Lung (tissue), 12 donors: ENCODE results near the gene GRIK3. TPM values are rescaled to one million over a fixed set of nuclear protein-coding genes. Genes with fewer than 3 reads are reported as not detected.

ENCODE experiments used
- ATAC-seq: fragments of 200-7000 bp; cut with Tn5 transposase; one replicate; pipeline ENCODE4 v1.9.1; 2020; ENCODE audit warnings: moderate number of reproducible peaks; ENCODE audit not compliant: insufficient read depth, low FRiP score
- DNase-seq, 3 donors: peaks; one replicate each; pipeline ENCODE4 v3.0.0-alpha.2; 2013 to 2017
- H3K27ac ChIP-seq, 2 donors: one replicate each; pipeline ENCODE4 v1.5.1; 2013; ENCODE audit warnings: mild to moderate bottlenecking in 2 of 2, moderate library complexity in 2 of 2, control low read depth in 1 of 2, inconsistent platforms in 1 of 2, low read depth in 1 of 2, low read length in 1 of 2
- H3K27me3 ChIP-seq, 3 donors: one replicate each; pipeline ENCODE4 v1.5.1; 2013; ENCODE audit warnings: low read length in 2 of 3; ENCODE audit not compliant: control insufficient read depth in 3 of 3, insufficient read depth in 3 of 3
- H3K36me3 ChIP-seq, 4 donors: one replicate each; pipeline ENCODE4 v1.5.1; 2013; ENCODE audit warnings: low read length in 4 of 4, mild to moderate bottlenecking in 1 of 4, moderate library complexity in 1 of 4; ENCODE audit not compliant: control insufficient read depth in 4 of 4, insufficient read depth in 4 of 4
- H3K4me1 ChIP-seq, 5 donors: one replicate each; pipeline ENCODE4 v1.5.1; 2013; ENCODE audit warnings: low read length in 5 of 5, mild to moderate bottlenecking in 2 of 5, moderate library complexity in 1 of 5; ENCODE audit not compliant: control insufficient read depth in 5 of 5, insufficient read depth in 5 of 5
- H3K4me3 ChIP-seq: one replicate; pipeline ENCODE4 v1.5.1; 2013; ENCODE audit warnings: mild to moderate bottlenecking, control low read depth, moderate library complexity
- H3K9ac ChIP-seq, 2 donors: one replicate each; pipeline ENCODE4 v1.5.1; 2013; ENCODE audit warnings: low read length in 2 of 2, control low read depth in 1 of 2; ENCODE audit not compliant: insufficient read depth in 1 of 2
- H3K9me3 ChIP-seq, 4 donors: one replicate each; pipeline ENCODE4 v1.5.1; 2013; ENCODE audit warnings: low read length in 3 of 4, mild to moderate bottlenecking in 1 of 4, moderate library complexity in 1 of 4; ENCODE audit not compliant: control insufficient read depth in 4 of 4, insufficient read depth in 3 of 4
- WGBS, 2 donors: extraction: QIAGEN DNeasy Blood & Tissue Kit; methylation state at CpG; one replicate each; pipeline ENCODE4 v1.1.7; 2013; 5-methylcytosine and 5-hydroxymethylcytosine counted together
- polyA plus RNA-seq, 2 donors: library from polyadenylated mRNA; stranded (reverse); fragments of 200-250 nt; gene quantifications; one replicate each; pipeline ENCODE4 v1.2.1, GENCODE V29; 2013
- total RNA-seq, 2 donors: library from RNA; depleted of rRNA in 1 of 2; stranded (reverse); fragments of >200 nt in 1 of 2; gene quantifications; one replicate each; pipeline ENCODE4 v1.2.1, GENCODE V29; 2014 to 2021
- TF ChIP-seq, protein P1 (sequence below): IDR thresholded peaks from 2 replicates; pipeline ENCODE4 v1.5.1; 2012; ENCODE audit warnings: mild to moderate bottlenecking; ENCODE audit errors: control extremely low read depth, extremely low read depth
- donor health status: control.
- donor health status: control.
- donor health status: Bipolar disorder and iron deficiency.
- donor health status: healthy.
- donor health status: DM: yes; HTN: yes; CAD: no.

Gene GRIK3
- total and polyA plus RNA-seq, 4 donors, result 0.01 to 0.40 (median 0.07) TPM

DNA sequence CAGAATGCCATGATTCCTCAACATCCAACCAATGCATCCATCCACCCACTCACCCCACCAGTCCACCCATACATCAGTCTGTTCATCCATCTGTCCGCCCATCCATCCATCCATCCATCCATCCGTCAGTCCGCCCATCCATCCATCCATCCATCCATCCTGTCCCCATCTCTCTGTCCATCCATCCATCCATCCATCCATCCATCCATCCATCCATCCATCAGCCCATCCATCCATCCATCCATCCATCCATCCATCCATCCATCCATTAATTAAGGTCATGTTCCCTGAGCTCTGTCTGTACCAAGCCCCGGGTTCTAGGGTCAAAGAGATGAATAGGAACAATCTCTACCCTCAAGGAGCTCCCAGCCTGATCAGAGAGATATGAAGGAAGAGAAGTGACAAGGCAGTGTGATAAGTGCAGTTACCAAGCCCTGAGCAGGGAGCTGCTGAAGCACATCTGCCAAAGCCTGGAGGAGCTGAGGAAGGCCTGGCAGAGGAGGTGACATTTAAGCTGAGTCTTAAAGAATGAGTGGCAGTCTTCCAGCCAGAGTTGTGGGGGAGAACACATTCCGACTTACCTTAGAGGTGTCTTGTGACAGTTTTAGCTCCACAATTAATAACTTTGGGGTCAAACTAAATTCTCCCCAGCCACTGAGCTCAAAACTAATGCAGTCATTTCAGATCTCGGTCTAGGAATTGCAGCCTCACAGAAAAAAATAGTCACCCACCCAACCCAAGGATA lies 47.9 kb downstream of the GRIK3 start:
- peaks cover 0 to 11% (median 0%) of the 10 kb centered on the region in 3 donors for H3K27me3 ChIP-seq
- no peak for ATAC-seq
- no peak overlapping the region for H3K27ac ChIP-seq
- WGBS, 2 donors, result 83 to 89% methylated on average over 6 of the region's 6 CpGs
- H3K9ac ChIP-seq, result no peak overlapping the region
- H3K4me1 ChIP-seq, result peaks cover 0 to 8% (median 3%) of the 10 kb centered on the region in 5 donors
- DNase-seq, result no peak
- H3K36me3 ChIP-seq, result no peaks in the 10 kb centered on the region
- no peaks in the 10 kb centered on the region for H3K9me3 ChIP-seq
- H3K4me3 ChIP-seq, result no peak overlapping the region
- TF ChIP-seq, protein P1, sequence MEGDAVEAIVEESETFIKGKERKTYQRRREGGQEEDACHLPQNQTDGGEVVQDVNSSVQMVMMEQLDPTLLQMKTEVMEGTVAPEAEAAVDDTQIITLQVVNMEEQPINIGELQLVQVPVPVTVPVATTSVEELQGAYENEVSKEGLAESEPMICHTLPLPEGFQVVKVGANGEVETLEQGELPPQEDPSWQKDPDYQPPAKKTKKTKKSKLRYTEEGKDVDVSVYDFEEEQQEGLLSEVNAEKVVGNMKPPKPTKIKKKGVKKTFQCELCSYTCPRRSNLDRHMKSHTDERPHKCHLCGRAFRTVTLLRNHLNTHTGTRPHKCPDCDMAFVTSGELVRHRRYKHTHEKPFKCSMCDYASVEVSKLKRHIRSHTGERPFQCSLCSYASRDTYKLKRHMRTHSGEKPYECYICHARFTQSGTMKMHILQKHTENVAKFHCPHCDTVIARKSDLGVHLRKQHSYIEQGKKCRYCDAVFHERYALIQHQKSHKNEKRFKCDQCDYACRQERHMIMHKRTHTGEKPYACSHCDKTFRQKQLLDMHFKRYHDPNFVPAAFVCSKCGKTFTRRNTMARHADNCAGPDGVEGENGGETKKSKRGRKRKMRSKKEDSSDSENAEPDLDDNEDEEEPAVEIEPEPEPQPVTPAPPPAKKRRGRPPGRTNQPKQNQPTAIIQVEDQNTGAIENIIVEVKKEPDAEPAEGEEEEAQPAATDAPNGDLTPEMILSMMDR, result no peak

DNA sequence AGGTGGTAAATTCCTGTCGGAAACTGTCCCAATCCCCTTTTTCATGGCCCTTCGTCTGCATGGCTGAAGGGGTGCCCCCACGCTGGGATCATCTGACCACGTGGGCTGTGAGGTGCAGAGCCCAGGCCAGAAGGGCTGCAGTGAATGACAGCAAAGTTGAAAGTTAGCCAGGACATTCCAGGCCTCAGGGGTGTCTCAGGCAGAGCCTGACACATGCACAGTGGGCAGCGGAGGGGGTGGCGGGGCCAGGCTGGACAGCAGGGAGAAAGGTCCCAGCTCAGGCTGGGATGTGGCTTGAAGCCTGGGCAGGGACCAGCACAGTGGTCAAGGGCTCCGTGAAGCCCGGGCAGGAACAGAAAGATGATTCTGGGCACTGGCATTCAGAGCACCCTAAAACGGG lies 49.6 kb downstream of the GRIK3 start:
- Histone ChIP-seq H3K4me3 (no peak overlapping the region), H3K4me1 (peaks cover 0 to 8% (median 3%) of the 10 kb centered on the region in 5 donors), H3K9me3 (no peaks in the 10 kb centered on the region), H3K36me3 (no peaks in the 10 kb centered on the region), H3K9ac (no peak overlapping the region), H3K27ac (no peak overlapping the region), H3K27me3 (peaks cover 0 to 7% (median 0%) of the 10 kb centered on the region in 3 donors)
- no peak for DNase-seq
- ATAC-seq, result no peak
- WGBS, 2 donors, result 71 to 74% methylated on average over 9 of the region's 9 CpGs
- TF ChIP-seq, protein P1, result no peak

DNA sequence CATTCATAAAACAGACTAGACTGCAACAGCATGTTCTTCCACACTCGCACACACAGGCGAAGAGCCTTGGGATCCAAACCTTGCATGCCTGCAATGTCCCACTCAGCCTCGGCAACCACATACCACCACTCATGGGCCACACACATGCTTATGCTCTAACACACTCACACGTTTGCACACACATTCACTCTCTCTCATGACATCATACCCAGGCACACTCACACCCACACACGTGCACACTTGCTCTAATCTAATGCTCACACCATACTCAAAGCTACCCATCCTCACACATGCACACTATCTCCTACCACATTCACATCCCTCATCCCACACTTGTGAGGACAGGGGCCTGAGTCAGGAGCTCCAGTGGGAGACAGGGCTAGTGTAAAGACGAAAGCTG lies 50.3 kb downstream of the GRIK3 start:
- peaks cover 0 to 3% (median 2%) of the 10 kb centered on the region in 5 donors for H3K4me1 ChIP-seq
- H3K27me3 ChIP-seq, result peaks cover 0 to 6% (median 0%) of the 10 kb centered on the region in 3 donors
- DNase-seq (no peak), ATAC-seq (no peak)
- TF ChIP-seq, protein P1, result no peak
- WGBS, 2 donors, result 76 to 83% methylated on average over 6 of the region's 6 CpGs
- no peak overlapping the region for H3K4me3 ChIP-seq
- H3K9ac ChIP-seq, result no peak overlapping the region
- no peaks in the 10 kb centered on the region for H3K36me3 ChIP-seq
- H3K27ac ChIP-seq, result no peak overlapping the region
- H3K9me3 ChIP-seq, result no peaks in the 10 kb centered on the region
